ENCODE data around the gene PRODH.
"Not testable (repeated sequence)": the region's sequence is repeated elsewhere in the genome, so short reads cannot be mapped to it uniquely, and the experiment has no call there.

The PRODH gene

DNA sequence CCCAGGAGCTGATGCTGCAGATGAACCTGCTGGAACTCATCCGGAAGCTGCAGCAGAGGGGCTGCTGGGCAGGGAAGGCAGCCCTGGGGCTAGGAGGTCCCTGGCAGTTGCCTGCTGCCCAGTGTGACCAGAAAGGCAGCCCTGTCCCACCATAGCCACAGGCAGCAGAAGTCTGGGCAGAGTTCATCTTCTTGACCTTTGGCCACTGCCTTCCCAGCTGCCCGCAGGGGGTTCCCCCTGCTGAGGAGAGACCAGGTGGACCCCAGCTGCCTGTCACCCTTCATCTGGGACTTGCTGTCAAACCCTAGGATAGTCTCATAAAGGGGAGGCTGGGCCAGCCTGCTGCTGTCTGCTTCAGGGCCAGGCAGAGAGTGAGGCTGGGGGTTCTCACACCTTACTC, 24.6 kb downstream of the PRODH start:
- FAIRE-seq; DNase-seq (ENCODE audit: low spot score): not testable (repeated sequence)

DNA sequence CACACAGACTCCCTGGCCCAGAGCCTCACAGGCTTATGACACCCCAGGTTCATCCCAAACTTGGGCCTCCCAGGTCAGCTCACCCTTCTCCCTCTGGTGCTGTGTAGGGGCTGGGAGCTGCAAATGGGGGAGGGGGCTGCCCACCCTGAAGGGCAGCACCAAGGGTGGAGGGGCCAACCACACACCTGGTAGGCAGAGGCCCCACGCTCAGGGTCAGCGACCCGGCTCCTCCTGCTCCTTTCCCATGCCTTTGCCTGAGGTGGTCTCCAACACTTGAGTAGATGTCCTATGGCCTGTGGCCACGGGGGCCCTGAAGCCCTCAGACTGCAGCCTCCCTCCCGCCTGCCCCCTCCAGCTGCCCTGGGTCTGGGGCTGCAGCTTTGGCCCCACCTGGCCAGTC, 26.5 kb downstream of the PRODH start:
- DNase-seq (ENCODE audit: low spot score) (no peak), FAIRE-seq (no peak)

- FAIRE-seq, result no peak
- no peak for DNase-seq (ENCODE audit: low spot score)
Measured at GRCh38 chr22:18906896-18907295, 29.2 kb downstream of the PRODH start.

GRCh38 chr22:18906410-18906745, 29.7 kb downstream of the PRODH start:
- FAIRE-seq; DNase-seq (ENCODE audit: low spot score): not testable (repeated sequence)

DNA sequence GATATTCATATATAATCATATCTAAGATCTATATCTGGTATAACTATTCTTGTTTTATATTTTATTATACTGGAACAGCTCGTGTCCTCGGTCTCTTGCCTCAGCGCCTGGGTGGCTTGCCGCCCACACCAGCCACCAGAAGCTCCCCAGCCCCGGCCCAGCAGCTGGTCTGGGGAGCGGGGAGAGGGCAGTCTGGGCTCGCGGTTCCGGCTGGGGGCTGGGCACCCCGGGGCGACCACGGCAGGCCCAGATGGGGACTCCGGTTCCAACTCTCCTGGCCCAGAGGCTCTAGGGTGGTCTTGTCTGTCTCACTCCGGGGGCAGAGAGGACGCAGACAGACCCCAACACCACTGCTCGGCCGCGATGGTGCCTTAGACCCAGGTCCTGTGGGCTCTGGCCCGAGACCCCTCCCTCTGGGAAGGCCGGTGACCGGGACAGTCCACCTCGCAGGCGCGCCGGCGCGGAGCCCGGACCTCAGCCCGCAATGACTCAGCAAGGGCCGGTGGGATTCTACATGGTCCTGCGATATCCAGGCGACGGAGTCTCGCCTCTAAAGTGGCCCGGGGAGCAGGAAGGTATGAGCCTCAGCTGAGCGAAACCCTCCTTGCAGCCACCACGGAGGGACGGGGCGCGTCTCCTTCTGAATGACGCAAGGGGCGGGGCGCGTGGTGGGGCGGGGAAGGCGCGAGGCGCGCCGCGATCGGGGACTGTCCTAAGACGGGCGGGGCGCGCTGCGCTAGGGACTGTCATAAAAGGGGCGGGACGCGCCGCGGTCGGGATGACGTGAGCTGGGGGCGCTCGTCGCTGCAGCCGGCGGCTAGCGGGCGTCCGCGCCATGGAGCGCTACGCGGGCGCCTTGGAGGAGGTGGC, 30.3 kb downstream of the PRODH start, which contains the start of gene DGCR6:
Gene DGCR6, plus strand, starts transcription at position 781 of the 870 bp plus-strand sequence. Its CDS starts 55 bp downstream, at position 836.
- no peak for DNase-seq (ENCODE audit: low spot score)
- FAIRE-seq, result no peak

GRCh38 chr22:18896037-18896657, 39.9 kb downstream of the PRODH start:
- DNase-seq (ENCODE audit: low spot score), result not testable (repeated sequence)
- peak; percentile 99 for FAIRE-seq

DNA sequence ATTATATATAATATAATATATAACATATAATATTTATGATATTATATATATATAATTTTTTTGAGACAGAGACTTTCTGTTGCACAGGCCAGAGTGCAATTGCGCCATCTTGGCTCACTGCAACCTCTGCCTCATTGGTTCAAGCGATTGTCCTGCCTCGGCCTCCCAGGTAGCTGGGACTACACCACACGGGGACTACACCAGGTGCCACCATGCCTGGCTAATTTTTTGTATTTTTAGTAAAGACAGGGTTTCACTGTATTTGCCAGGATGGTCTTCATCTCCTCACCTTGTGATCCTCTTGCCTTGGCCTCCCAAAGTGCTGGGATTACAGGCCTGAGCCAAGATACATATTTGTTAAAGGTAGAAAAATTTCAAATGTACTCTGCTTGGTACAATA, 42.3 kb downstream of the PRODH start:
- not testable (repeated sequence) for FAIRE-seq; DNase-seq (ENCODE audit: low spot score)

GRCh38 chr22:18890510-18891192, 45.4 kb downstream of the PRODH start:
- DNase-seq (ENCODE audit: low spot score), result not testable (repeated sequence)
- FAIRE-seq, result peak; percentile 96

DNA sequence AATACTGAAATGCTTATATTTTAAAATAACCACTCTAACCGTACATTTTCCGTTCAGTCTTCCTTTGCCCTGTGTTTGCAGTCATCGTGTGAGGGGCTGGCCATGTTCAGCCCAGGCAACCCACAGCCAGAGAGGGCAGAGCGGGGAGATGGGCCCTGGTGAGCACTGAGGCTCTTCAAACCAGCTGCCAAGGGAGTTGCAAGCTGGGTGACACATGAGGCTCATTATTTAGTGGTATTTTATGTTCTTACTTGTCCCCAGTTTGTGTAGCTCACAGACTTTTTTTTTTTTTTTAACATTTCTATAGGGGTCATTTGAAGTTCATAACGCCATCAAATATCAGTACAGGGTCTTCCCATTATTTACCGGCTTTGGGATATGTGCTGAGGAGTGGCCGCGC, 48.0 kb downstream of the PRODH start:
- DNase-seq (ENCODE audit: low spot score) (no peak), FAIRE-seq (no peak)

- FAIRE-seq; DNase-seq (ENCODE audit: low spot score): not testable (repeated sequence)
Measured at GRCh38 chr22:18884465-18884864, 51.6 kb downstream of the PRODH start.

DNA sequence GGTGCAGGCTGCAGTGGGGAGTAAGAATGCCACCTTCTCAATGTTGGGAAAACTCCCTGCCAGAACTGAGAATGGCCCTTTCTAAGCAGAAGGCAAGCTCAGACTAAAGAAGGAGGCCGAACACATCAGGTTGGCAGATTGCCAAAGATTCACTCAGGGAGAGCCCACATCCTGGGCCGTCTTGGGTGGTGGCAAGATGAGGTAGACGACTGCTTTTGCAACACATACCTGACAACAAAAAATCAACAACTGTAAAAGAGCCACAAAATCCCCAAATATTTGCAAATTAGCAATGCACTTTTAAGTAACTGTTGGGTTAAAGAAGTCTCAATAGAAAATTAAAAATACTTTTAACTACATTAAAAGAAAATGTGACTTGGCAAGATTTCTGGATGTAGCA, 54.8 kb downstream of the PRODH start:
- FAIRE-seq; DNase-seq (ENCODE audit: low spot score): not testable (repeated sequence)

Data from RCC 7860 (cell line).